ENCODE results near the gene VIM.

DNA sequence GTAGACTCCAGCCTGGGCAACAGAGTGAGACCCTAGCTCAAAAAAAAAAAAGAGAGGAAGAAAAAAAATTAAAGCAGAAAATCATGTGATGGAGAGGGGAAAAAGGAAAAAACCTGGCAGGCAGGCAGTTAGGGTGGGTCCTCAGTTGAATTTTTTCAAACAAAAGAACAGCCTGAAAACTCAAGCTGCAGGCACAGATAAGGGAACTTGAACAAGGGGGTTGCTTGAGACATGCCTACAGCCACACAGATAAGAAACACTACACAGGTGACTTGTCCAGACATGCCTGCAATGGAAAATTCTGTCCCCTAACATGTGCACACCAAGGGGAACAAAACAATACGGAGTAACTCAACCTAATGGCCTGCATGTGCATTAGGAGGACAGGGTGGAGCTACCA, 19.2 kb downstream of the VIM start:
- no peak for TF ChIP-seq POLR2AphosphoS5 (IDR thresholded peaks at IDR 0.05; ENCODE audit: borderline replicate concordance, low read depth, low read length)
- no peak for TF ChIP-seq EZH2 (IDR thresholded peaks at IDR 0.05)

All from SK-N-MC (cell line).